HG03103 (cell line): ENCODE measurements around the gene SEC31B.

ENCODE experiments used
- ATAC-seq: cut with Tn5 transposase; IDR thresholded peaks from one replicate; pipeline ENCODE4 v1.9.1; 2021; ENCODE audit warnings: low read depth; ENCODE audit not compliant: unreplicated experiment

Gene SEC31B, protein sequence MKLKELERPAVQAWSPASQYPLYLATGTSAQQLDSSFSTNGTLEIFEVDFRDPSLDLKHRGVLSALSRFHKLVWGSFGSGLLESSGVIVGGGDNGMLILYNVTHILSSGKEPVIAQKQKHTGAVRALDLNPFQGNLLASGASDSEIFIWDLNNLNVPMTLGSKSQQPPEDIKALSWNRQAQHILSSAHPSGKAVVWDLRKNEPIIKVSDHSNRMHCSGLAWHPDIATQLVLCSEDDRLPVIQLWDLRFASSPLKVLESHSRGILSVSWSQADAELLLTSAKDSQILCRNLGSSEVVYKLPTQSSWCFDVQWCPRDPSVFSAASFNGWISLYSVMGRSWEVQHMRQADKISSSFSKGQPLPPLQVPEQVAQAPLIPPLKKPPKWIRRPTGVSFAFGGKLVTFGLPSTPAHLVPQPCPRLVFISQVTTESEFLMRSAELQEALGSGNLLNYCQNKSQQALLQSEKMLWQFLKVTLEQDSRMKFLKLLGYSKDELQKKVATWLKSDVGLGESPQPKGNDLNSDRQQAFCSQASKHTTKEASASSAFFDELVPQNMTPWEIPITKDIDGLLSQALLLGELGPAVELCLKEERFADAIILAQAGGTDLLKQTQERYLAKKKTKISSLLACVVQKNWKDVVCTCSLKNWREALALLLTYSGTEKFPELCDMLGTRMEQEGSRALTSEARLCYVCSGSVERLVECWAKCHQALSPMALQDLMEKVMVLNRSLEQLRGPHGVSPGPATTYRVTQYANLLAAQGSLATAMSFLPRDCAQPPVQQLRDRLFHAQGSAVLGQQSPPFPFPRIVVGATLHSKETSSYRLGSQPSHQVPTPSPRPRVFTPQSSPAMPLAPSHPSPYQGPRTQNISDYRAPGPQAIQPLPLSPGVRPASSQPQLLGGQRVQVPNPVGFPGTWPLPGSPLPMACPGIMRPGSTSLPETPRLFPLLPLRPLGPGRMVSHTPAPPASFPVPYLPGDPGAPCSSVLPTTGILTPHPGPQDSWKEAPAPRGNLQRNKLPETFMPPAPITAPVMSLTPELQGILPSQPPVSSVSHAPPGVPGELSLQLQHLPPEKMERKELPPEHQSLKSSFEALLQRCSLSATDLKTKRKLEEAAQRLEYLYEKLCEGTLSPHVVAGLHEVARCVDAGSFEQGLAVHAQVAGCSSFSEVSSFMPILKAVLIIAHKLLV

DNA sequence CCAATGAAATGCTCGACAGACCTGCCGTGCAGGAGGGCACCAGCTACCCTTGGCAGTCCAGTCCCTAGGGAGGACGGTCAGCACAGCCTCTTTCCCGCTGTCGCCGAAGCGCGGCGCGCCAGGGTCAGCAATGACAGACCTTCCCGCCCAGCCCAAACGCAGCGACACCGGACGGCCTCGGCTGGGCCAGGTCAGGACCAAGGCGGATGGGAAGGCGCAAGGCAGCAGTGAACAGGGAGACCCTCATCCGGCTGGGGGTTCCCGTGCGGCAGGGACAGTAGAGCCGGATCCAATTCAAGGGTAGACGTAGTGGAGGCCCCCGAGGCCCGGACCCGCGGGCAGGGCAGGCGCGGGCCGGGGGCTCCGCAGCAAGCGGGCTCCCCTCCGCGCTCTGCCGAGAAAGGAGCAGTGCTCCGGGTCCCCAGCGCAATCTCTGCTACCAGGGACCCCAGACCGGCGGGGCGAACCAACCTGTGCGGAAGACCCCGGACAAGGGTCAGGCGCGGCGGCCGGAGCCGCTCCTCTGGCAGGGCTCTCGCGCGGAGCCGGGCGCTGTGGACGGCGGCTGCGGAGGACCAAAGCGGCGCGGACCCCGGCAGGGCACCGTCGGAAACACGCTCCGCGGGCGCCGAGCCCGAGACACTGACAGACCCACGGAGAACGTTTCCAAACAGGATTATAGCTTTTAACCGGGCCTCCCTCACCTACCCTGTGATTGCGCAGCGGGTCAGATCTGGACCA, at the start of gene SEC31B:
Gene SEC31B (minus strand): TSS at position 551 of the 741 bp plus-strand sequence. CDS start 2,909 bp downstream, outside the sequence.
- no peak for ATAC-seq

- no peak for ATAC-seq
Measured at GRCh38 chr10:100568912-100569311, 49.3 kb upstream of the SEC31B start.

- no peak for ATAC-seq
Measured at GRCh38 chr10:100567826-100568225, 48.2 kb upstream of the SEC31B start.

GRCh38 chr10:100567249-100567648, 47.6 kb upstream of the SEC31B start:
- ATAC-seq, result no peak

- no peak for ATAC-seq
Measured at GRCh38 chr10:100566561-100566960, 46.9 kb upstream of the SEC31B start.

GRCh38 chr10:100565206-100565985, 45.7 kb upstream of the SEC31B start:
- no peak for ATAC-seq

DNA sequence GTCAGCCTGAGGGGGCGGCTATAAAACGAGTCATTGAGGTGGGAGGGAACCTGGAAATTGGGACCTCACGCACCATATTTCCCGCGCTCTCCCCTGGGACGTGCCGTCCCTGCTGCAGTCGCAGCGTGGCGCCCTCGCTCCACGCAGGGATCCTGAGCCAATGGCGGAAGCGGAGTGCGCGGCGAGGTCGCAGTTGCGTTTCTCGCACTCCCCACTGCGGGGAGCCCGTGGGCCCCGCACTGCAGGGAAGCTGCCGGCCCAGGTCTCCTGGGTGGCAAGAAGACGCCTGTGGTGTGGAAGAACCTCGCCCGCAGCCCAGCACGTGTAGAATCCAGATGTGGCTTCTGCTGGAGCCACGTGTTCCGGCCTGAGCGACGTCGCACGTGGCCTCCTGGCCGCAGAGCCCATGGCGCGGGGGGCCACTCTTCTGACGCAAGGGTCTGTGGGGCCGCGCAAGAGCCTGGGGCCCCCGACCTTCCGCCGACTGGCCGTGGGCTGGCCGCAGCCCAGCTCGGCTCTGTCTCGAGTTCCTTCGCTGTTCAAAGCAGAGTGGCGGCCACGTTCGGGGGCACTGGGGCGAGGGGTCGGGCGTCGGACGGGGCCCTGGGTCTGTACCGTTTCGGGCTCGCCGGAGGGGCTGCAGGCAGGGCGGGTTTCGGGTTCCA, 42.5 kb upstream of the SEC31B start:
- peak; percentile 81 for ATAC-seq

GRCh38 chr10:100561005-100561404, 41.3 kb upstream of the SEC31B start:
- ATAC-seq, result no peak

- ATAC-seq, result no peak
Measured at GRCh38 chr10:100560248-100560647, 40.6 kb upstream of the SEC31B start.

DNA sequence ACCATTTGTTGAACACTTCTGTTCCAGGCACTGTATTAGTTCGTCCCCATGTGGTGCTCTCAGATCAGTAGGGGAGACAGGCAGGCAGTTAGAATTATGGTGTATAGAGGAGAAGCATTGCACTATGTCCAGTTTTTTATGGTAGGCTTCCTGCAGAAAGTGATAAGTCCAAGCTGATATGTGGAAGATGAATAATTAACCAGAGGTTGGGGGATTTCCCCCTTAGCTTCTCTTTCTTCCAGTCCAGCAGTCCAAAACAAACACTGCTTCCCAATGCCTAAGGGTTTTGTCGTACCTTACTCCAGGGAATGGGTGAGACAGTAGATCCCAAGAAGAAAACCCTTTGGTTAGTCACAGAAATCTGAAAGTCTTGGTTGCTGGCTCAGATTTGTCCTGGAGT, 35.2 kb upstream of the SEC31B start:
- ATAC-seq, result no peak

GRCh38 chr10:100553929-100554328, 34.3 kb upstream of the SEC31B start:
- no peak for ATAC-seq

DNA sequence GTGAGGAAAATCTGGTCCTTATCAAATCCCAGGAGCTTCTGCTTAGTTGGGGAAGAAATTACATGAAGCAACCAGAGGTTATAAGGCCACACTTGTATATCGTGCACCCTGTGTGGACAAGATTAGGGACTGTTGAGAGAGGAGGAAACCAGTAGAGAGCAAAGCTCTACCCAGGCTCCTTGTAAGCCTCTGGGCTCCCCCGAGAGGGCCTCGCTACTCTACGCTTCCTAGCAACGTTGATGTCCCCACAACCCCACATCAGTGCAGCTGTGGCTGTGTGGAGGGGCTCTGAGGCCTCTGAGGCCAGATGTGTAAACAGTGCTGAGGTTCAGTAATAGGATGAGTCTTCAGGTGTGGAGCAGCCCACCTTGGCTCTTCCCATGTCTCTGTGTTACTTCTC, 32.1 kb upstream of the SEC31B start:
- ATAC-seq, result no peak

DNA sequence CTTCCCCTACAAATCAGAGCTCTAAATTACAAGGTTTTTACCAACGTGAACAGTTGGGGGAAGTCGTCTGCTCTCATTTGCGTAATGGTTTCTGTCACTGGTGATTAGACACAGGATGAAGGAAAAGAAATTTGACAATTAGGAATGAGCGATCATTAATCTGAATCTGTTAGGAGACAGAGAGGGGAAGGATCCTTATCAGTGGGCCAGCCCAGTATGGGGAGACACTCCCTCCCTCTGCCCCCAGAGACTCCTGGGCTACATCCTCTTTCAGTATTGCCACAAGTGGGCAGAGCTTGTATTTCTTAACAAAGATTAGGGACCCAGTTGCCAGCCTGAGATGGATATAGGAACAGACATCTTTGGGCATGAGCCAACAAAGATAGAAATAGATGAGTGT, 31.5 kb upstream of the SEC31B start:
- no peak for ATAC-seq

DNA sequence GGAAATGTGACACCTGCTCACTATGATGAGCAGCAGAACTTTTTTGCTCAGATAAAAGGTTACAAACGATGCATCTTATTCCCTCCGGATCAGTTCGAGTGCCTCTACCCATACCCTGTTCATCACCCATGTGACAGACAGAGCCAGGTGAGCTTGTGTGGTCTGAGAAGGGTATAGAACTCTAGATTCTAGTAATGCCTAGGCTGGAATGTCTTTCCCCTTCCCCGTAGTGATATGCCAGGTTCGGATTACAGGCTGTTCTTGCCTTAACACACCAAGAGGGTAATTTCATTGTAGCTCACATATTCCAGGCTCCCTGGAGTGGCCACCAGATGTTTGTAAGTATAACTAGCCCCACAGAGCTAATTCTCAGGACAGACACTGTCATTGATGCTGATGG, 25.3 kb upstream of the SEC31B start:
- no peak for ATAC-seq

GRCh38 chr10:100537475-100537874, 17.8 kb upstream of the SEC31B start:
- ATAC-seq, result no peak

DNA sequence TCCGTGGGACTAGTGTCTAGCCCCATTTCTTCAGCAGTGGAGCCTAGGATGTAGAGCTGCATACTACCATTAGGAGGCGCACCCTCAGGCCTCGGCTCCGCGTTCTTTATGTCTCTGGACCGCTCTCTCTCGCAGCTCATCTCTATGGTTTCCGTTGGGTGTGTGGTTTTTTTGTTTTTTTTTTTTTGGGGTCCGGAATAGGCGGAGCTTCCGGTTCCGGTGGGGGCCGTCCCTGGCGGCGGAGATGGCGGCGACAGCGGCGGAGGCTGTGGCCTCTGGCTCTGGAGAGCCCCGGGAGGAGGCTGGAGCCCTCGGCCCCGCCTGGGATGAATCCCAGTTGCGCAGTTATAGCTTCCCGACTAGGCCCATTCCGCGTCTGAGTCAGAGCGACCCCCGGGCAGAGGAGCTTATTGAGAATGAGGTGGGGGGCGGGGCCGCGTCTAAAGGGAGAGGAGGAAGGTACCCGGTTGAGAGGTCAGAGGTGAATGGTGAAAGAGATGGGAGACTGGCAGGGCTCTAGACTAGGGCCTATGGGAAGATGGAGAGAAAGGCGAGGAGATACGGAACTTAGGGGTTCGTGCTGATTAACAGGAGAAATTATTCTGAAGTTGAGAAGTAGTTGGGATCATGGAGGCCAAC, 16.2 kb upstream of the SEC31B start, which contains the start of gene HIF1AN:
Gene HIF1AN (plus strand): TSS at position 229 of the 639 bp plus-strand sequence. CDS start 16 bp downstream, at position 245.
- peak; percentile 88 for ATAC-seq

DNA sequence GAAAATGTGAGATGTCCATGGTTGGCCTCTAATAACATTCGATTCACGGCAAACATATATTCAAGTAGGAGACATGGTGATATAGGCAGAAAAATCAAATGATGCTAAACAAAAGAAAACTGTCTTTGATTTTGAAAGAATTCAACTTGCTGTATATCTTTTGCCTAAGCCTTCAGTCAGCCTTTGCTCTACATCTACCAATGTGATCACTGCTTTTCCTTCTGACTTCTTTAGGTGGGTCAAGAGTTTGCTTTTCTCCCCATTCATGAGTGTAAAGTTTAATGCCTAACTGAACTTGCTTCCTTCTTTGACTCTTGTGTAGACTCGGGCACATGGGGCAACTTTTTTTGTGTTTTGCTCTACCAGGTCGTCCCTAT, 15.7 kb upstream of the SEC31B start:
- ATAC-seq, result no peak

DNA sequence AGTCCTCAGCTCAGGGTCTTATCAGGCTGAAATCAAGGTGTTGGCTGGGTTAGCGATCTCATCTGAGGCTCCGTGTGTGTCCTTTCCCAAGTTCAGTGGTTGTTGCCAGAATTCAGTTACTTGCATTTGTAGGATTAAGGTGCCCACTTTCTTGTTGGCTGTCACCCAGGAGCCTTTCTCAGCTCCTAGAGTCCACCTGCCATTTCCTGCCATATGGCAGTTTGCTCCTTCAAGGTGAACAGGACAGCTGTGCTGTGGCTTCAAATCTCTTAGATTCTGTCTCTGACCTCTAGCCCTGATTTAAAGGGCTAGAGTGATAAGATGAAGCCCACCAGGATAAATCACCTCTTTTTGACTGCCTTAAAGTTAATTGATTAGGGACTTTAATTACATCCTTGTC, 15.1 kb upstream of the SEC31B start:
- no peak for ATAC-seq
